CD4-positive, alpha-beta T cell treated with Interleukin-4 for 4 hours (primary cell): ENCODE results near the gene ARL3.
"Not testable (repeated sequence)": the region's sequence is repeated elsewhere in the genome, so short reads cannot be mapped to it uniquely, and the experiment has no call there.

ENCODE experiments used
- DNase-seq: peaks from one replicate; pipeline ENCODE4 v3.0.0-alpha.2; 2020

Gene ARL3

DNA sequence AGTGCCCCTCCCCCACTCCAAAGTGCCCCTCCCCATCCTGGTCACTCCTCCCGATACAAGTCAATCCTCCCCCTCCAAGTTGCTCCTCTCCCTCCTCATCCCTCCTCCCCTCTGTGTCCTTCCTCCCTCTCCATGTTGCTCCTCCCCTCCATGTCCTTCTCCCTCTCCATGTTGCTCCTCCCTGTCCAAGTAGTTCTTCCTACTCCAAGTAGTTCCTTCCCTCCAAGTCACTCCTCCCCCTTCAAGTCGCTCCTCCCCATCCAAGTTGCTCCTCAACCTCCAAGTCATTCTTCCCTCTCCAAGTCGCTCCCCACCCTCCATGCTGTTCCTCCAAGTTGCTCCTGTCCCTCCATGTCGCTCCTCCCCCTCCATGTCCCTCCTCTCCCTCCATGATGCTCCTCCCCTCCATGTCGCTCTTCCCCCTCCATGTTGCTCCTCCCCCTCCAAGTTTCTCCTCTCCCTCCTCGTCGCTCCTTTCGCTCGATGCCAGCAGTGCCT lies 20.9 kb upstream of the ARL3 start:
- DNase-seq: no peak

DNA sequence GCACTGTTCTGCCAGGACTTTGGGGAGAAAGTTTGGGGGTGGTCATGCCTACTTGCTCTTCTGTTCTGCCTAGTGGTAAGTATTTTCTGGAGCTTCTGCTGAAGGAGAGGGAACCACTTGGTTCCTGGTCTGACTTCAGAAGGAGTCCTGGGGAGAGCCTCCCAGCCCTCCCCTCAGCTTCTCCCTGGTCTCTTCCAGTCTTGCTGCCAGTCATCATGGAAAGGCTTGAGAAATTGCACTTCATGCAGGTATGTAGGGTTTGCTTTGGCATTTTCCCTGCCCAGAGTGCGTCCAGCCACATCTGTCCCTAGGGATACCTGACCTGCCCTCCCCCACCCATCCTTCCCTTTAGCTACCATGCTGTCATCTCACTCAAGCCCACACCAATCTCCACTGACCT lies 18.5 kb upstream of the ARL3 start:
- DNase-seq: no peak

DNA sequence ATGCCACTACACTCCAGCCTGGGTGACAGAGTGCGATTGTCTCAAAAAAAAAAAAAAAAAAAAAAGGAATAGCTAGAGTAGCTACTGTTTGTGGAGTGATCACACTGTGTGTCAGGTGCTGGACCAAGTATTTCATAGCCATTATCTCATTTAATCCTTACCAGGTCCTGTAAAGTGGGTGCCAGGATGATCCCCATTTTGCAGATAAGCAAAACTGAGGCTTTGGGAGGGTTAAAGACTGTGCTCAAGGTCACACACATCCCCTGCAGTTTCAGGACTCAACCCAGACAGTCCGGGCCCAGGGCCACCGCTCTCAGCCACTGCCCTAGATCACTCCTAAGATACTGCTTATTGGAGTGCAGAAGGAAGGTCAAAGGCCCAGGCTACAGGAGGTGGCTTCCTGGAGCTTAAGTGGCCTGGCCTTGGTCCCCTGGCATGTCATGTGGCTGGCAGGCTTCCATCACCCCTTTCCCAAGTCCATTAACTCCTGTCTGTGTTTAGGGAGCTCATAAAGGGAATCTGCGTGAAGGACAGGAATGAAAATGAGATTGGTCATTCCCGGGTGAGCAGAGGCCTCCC lies 17.1 kb upstream of the ARL3 start:
- DNase-seq: no peak

DNA sequence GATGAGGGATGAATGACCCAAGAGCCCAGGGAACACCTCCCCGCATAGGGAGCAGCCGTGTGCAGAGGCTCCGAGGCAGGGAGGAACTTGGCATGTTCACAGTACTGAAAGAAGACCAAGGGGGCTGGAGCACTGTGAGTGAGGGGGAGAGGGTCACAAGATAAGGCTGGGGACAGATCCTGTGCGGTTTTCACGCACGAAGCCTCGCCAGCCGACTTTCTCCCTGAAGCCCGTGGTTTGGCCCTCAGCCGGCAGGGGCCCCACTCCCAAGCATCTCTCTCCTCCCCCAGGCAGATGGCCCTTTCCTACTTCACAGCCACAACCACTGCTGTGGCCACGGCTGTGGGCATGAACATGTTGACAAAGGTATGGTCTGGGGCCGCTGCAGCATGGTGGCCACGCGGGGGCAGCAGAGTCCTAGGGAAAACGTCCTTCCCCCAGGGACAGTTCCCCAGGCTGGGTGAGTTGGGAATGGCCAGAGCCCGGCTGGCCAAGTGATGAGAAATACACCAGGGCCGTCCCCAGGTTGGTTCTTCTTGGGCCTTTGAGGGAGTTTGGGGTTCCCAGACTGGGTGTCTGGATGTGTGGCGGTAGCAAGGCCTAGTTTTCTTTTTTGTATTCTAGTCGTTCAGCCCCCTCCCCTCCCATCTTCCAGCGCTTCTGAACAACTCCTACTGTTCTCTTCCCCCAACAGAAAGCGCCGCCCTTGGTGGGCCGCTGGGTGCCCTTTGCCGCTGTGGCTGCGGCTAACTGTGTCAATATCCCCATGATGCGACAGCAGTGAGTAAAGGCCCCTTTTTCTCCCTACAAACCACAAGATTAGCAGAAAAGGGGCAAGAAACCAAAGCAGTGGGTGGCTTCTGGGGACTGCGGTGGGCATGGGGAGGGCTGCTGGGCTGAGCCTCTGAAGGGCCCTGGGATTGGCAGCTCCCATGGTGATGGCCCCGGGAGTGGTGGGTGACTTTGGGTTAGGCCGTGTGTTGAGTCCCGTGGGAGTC lies 15.1 kb upstream of the ARL3 start:
- DNase-seq: peak; percentile 39

DNA sequence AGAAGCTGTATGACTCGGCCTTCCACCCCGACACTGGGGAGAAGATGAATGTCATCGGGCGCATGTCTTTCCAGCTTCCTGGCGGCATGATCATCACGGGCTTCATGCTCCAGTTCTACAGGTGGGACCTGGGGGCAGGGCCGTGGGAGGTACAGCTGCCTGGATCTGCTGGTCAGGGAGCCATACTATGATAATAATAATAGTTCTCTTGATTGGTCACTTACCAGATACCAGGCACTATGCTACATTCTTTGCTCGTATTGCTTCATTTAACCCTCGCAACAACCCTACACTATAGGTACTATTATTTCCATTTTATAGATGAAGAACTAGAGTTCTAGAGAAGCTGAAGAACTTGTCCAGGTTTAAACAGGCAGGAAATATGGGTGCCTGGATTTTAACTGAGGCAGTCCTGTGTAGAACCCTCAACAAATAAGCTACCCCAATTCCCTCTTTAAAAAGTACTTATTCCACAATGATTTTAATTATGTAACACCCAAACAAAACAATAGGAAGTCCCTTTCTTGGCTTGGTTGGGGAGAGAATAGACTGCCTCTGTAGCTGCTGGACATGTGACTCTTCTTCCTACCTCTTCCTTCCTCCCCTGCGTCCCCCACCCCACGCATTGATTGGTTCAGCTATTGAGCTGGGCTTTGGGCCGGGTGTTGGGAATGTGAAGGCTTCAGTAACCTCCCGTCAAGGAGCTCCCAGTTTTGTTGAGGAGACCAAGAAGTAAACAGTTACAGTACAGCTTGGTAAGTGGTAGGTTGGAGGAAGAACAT lies 13.0 kb upstream of the ARL3 start:
- DNase-seq: no peak

DNA sequence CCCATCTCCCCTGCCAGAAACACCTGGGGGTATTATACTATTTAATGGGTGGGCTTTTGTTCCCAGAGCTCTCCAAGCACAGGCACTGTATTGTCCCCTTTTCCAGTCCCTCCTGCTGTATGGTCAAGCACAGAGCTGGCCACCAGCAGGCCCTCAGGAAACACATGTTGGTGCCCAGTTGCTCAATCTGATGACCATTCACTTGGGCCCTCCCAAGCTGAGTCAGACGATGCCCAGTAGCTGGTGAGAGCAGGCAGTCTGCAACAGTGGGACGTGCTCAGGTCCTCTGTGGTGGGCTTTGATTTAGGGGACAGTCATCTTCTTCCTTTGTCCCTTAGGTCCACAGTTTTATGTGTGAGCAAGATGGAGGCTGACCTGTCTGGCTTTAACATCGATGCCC lies 12.1 kb upstream of the ARL3 start:
- DNase-seq: no peak

DNA sequence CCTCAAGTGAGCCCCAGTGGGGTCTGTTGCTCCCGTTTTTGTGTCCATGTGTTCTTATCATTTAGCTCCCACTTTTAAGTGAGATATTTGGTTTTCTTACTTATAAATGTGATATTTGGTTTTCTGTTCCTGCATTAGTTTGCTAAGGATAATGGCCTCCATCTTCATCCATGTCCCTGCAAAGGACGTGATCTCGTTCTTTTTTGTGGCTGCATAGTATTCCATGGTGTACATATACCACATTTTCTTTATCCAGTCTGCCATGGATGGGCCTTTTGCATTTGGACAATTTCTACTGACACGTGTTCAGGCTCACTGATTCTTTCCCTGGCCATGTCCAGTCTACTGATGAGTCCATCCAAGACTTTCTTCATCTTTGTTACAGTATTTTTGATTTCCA lies 9.8 kb upstream of the ARL3 start:
- no peak for DNase-seq

DNA sequence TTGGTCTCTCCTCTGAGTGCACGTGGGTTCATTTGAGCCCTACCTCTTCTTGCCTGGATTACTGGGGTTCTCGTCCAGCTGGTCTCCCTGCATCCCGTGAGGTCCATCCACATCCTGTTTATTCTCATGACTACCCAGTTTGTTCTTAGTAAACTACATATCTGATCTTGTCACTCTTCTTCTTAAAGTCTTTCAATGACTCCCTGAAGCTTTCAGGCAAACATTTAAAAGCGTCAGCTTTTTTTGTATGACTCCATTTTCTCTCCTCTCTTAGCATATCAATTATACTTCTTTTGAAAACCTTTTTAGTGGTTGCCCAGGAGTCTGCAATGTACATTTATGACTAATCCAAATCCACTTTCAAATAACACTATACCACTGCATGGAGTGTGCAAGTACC lies 7.8 kb upstream of the ARL3 start:
- DNase-seq: no peak

DNA sequence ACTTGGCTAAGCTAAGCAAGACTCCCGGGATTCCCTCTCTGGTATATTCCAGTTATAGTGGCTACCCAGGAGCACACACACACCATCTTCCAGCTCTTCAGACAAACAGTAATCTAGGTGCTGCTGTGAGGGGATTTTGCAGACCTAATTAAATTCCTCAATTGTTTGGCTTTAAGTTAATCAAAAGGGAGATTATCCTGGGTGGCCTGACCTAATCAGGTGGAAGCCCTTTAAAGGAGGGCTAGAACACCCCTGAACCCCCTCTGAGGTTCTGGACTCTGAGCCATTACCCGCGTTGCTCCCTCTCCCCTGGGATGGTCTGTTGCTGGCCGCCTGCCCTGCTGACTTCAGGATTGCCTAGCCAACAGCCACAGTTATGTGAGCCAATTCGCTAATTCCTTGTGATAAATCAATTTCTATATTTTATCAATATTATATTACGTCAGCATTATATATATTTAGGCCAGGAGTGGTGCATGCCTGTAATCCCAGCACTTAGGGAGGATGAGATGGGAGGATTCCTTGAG lies 6.6 kb upstream of the ARL3 start:
- DNase-seq: no peak

DNA sequence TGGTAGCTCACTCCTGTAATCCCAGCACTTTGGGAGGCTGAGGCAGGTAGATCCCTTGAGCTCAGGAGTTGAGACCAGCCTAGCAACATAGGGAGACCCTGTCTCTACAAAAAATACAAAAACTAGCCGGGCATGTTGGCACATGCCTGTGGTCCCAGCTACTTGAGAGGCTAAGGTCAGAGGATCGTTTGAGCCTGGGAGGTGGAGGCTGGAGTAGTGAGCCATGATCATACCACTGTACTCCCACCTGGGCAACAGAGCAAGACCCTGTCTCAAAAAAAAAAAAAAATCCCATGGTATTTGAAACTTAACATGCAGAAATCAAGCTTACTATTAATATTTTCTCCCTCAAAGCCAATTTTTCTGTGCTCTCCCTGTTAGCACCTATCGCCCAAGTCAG lies 6.1 kb upstream of the ARL3 start:
- DNase-seq: no peak

DNA sequence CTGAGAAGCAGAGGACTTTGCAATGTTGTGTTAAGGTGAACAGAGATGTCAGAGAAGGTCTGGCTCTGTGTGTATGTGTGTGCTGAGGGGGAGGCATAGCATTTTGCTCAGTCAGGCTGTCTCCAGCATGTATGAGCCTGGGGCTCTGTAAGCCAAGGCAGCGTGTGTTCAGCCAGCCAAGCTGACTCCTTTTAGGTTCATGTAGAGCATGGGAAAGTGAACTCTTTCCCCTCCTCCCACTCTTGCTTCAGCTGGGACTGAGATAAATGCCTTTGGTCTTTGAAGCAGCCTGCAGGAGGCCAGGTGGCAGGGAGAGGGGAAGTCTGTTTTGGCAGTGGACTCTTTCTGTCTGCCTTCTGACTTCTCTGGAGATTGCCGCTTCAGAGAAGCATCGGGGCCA lies 4.0 kb upstream of the ARL3 start:
- DNase-seq: no peak

DNA sequence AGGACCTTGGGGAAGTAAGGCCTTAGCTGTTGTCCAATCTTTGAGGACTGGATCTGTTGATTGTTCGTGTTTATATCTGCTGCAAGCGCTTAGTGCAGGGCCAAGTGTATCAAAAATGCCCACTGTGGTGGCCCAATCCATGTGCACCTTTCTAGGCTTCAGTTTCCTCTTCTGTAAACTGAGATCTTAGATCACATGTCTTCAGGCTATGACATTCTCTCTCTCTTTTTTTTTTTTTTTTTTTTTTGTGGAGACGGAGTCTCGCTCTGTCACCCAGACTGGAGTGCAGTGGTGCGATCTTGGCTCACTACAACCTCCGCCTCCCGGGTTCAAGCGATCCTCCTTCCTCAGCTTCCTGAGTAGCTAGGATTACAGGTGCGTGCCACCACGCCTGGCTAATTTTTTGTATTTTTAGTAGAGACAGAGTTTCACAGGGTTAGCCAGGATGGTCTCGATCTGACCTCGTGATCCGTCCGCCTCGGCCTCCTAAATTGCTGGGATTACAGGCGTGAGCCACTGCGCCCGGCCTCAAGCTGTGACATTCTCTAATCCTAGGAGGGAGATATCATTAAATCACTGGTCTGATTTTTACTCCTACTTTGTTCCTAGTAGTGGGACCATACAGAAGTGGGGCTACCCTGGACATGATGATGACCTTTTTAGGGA lies 2.8 kb upstream of the ARL3 start:
- not testable (repeated sequence) for DNase-seq

DNA sequence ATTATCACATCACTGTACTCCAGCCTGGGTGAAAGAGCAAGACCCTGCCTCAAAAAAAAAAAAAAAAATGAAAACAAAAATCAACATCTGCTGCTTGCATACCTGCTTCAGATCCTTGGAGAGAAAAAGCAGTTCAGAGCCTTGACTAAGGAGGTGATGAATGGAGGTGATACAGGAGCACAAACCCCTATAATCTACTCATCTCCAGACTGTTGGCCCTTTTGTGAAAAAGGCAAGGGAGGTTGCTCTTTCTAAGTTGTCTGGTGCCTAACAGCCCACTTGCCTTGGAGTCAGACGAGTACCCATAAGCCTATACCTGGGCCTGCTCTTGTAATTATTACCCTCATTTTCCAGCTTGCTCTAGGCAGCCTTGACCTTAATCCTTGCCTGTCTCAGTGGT lies 1.7 kb upstream of the ARL3 start:
- DNase-seq: no peak

DNA sequence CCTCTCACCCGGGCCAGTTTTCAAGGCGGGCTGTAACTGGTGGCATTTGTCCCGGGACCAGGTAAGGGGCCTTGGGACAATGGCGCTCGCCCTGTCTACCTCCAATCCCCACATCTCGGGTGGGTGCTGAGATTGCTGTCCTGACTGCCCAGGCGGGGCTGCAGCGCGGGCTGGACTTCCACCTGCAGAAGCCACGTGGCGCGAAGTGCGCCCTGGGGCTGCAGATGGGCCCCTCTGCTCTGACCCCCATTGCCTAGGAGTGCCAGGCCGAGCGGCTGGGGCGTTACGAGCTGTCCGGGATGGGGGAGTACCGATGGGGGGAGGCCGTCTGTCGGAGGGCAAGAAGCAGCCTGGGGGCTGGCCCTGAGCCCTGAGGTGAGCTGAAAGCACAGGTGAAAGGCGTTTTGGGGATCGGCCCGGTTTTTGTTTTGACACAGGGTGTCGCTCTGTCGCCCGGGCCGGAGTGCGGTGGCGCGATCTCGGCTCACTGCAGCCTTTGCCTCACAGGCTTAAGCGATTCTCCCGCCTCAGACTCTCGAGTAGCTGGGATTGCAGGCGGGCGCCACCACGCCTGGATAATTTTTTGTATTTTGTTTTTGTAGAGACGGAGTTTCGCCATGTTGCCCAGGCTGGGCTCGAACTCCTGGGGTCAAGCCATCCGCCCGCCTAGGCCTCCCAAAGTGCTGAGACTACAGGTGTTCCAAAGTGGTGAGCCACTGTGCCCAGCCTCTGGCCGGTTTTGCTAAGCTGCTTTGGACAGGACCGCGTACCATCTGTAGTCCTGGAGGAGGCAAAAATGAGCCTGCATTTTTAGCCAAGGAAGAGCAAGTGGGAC lies 641 bp upstream of the ARL3 start, which contains the start of gene SFXN2:
Gene SFXN2, plus strand, starts transcription at position 16 of the 835 bp plus-strand sequence. CDS start 12,001 bp downstream, outside the sequence.
- peak; percentile 46 for DNase-seq

DNA sequence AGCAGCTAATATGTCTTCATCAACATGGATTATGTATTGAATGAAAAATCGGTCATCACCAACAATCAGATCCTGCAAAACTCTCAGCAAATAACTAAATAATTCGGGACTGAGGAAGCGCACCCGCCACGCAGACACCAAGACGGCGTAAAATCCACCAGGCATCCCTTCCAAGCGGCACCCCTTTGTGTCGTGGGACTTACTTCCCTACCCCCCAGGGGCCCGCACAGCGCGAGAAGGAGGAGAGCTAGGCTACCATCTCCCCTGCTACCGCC lies 721 bp downstream of the ARL3 start:
- DNase-seq: no peak

DNA sequence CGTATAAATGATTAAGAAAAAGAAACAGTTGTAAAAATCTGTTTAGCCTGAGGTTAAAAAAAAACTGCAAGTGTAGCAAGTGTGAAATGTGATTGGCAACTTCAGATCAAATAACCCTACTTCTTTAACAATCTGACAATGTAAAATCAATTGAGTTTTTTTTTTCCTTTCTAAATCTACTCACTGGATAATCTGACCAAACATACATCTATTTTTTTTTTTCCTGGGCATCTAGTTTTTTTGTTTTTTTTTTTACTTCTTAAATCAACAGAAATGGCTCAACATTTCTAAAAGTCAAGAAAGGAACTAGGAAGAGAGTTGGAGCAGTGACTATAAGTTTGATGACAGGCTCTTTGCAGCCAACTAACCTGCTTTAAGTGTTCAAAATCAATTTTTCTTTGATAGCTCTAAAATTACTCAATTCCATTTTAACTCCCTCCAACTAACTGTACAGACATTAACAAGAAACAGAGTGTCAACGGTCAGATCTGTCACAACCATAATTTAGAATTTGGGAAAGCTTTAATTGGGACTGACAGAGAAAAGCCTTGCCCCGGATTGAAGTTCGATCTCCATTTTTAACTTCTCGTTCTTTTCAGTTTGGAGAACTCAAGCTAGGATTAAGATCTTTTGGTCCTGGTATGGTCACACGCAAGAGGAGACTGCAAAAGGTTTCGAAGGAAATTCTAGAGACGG lies 1.2 kb downstream of the ARL3 start:
- no peak for DNase-seq

DNA sequence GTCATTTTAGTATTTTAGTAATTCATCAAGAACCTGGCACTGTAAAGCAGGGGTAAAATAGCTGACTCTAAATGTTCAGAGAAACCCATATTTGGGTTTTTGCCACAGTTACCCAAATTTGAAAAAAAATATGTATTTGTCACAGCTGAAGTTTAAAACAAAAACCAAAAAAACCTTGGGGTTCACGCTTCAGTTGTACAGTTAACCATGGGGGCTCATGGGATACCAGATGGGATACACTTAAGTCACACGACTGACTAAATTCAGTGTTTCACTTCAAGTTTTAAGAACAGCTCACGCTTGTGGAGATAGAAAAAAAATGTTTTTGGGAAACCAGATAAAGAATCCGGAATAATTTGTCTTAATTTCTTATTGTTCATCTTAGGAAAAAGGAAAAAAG lies 2.1 kb downstream of the ARL3 start:
- no peak for DNase-seq

DNA sequence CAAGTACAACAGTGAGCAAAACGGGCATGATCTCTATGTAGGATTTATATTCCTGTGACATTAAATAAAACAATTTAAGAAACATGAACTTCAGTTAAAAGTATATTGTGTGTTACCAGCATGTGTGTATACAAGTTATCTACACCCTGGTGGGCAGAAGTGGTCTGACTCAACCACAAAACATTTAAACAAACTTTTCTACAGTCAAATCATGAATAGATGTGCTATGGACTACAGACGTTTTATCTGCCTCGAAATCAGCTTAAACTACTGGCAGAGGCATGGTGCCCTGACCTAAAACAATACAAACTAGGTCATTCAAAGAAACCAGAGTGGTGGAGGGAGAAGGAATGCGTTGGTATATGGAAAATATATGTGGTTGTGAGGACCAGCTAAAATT lies 3.6 kb downstream of the ARL3 start:
- no peak for DNase-seq

DNA sequence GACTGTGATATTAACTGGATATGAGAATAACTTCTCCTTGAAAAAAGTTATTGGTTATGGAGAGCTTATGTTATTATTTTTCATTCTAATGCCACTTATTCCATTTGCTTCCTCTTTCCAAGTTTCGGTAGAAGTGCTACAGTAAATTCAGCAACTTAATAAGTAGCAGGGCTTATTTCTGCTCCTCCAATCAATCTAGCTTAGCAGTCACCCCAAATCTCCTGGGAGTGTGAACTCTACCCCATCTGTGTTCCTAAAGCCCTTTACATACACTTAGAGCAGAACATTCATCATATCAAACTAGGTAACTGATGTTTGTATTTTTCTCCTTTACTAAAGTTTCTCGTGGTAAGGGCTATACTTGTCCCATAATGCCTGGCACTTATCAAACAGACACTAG lies 8.7 kb downstream of the ARL3 start:
- DNase-seq: no peak

DNA sequence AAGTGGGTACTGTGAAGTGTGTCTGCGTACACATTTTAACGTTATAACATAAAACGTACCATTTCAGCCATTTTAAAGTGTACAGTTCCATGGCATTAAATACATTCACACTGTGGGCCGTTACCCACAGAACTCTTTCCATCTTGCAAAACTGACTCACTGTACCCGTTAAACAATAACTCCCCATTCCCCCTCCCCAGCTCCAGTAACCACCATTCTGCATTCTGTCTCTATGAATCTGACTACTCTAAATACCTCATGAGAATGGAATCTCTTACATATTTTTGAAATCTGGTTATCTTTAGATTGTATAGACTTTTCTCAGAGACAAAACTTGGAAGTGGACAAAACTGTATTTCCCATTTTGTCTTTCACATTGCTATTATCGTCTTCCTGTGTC lies 9.3 kb downstream of the ARL3 start:
- no peak for DNase-seq

DNA sequence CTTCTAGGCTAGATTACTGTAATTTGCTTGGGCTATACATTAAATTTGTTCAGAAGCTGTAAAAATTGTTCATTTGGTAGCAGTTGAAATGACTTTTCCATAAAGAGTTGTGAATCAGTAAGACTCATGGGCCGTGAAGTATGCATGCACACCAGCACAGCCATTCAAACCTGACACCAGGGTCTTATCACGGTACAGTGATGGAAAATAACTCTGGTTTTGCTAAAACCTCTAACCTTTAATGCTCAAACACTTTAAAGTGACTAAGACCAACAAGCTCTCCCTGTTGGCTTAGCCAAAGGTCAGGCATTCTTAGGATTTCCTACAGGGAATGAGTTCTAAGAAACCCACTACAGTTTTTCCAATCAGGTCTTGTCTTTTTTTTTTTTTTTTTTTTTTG lies 11.5 kb downstream of the ARL3 start:
- DNase-seq: no peak
